HG03175 (cell line): ENCODE data around the gene MSH3.
"Not testable (repeated sequence)": the region's sequence is repeated elsewhere in the genome, so short reads cannot be mapped to it uniquely, and the experiment has no call there.

Experiments
- ATAC-seq: cut with Tn5 transposase; IDR thresholded peaks from one replicate; pipeline ENCODE4 v1.9.1; 2021; ENCODE audit warnings: mild to moderate bottlenecking, moderate library complexity; ENCODE audit not compliant: unreplicated experiment

Gene MSH3

DNA sequence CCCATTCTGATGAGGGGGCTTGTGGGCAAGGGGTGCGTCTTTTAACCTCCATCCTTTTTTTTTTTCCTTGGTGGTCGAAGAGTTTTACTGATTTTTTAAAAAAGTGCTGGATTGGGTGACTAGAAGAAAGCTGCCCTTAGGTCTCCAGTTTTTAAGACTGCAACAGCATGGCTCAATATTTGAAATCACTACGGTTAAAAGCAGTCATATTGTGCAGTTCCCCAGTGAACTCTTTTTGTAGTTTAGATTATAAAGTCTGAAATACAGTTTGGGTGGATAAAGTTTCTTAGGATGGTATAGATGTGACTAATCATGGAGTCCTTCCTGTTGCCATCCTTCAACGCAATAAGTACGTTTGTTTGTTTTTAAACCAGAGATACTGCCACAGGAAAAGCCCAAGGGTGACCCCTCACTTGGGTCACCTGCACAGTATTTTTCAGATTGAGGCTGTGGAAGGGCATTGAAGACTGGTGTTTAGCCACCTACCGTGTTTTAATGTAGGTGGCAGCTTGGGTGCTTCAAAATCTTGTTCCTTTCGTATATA lies 851 bp downstream of the MSH3 start:
- no peak for ATAC-seq

DNA sequence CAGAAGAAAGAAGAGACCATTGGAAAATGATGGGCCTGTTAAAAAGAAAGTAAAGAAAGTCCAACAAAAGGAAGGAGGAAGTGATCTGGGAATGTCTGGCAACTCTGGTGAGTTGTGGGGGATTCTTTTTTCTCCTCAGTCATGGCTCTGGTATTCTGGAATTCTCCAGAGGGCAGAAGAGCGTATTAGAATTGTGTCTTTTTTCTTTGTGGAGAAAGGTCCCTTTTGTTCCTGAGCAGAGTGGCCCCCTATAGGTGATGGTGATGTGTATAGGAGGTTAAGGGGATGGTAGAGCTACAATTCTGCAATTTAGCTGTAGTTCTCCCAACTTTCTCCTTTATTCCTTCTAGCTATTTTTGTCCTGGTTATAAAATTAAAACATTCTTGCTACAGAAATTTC lies 2.0 kb downstream of the MSH3 start:
- ATAC-seq, result no peak

DNA sequence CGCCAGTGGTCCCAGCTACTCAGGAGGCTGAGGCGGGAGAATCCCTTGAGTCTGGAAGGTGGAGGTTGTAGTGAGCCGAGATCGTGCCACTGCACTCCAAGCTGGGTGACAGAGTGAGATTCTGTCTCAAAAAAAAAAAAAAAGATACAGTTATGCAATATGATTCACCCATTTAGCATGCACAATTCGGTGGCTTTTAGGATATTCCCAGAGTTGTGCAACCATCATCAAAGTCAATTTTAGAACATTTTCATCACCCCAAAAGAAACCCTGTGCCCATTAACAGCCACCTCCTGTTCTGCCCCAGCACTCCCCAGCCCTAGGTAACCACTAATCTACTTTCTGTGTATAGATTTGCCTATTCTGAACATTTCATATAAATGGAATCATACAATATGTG lies 4.7 kb downstream of the MSH3 start:
- no peak for ATAC-seq

DNA sequence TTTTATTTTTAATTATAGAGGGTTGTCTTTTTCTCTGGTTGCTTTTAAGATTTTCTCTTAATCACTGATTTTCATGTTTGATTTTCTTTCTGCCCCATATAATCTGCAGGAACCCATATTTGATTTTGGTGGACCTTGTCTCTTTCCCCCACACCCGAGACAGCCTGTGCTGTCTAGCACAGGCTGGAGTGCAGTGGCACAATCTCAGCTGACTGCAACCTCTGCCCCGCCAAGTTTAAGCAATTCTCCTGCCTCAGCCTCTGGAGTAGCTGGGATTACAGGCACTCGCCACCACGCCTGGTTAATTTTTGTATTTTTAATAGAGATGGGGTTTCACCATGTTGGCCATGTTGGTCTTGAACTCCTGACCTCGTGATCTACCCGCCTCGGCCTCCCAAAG lies 6.2 kb downstream of the MSH3 start:
- ATAC-seq, result not testable (repeated sequence)

DNA sequence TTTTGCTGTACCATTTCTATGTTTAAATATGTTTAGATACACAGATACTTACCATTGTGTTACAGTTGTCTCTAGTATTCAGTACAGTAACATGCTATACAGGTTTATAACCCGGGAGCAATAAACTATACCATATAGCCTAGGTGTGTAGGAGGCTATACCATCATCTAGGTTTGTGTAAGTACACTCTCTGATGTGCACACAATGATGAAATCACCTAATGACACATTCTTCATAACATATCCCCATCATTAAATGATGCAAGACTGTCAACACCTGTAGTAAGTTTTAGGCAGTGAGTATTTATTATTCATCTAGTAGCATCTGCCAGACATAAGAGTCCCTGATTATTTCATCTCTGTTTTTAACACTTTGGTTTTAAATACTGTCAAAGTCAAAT lies 7.7 kb downstream of the MSH3 start:
- no peak for ATAC-seq

DNA sequence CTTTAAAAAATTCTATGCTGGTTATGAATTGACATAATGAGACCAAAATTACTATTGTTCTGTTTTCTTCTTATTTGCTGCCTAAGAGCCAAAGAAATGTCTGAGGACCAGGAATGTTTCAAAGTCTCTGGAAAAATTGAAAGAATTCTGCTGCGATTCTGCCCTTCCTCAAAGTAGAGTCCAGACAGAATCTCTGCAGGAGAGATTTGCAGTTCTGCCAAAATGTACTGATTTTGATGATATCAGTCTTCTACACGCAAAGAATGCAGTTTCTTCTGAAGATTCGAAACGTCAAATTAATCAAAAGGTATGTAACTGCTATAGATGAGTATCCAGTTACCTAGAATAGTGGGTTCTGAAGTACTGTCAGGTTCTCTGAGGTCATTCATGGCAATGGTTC lies 10.6 kb downstream of the MSH3 start:
- no peak for ATAC-seq

DNA sequence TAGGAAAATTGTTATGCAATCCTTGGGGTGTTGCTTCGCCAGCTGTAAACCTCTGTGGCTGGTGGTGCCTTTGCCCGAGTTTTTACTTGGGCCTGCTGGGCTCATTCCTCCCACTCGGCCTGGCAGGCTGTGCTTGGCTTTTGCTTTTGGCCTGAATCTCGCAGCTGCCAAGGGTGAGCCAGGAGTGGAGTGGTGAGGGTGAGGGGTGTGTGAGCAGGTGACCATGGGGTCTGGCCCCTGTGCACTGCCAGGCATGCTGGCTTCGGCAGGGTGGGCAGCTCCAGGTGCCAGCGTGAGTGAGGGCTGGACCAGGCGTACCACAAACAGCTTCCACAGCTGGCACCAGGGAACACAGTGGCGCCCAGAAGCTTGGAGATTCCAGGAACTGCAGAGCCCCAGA lies 12.9 kb downstream of the MSH3 start:
- ATAC-seq, result no peak

DNA sequence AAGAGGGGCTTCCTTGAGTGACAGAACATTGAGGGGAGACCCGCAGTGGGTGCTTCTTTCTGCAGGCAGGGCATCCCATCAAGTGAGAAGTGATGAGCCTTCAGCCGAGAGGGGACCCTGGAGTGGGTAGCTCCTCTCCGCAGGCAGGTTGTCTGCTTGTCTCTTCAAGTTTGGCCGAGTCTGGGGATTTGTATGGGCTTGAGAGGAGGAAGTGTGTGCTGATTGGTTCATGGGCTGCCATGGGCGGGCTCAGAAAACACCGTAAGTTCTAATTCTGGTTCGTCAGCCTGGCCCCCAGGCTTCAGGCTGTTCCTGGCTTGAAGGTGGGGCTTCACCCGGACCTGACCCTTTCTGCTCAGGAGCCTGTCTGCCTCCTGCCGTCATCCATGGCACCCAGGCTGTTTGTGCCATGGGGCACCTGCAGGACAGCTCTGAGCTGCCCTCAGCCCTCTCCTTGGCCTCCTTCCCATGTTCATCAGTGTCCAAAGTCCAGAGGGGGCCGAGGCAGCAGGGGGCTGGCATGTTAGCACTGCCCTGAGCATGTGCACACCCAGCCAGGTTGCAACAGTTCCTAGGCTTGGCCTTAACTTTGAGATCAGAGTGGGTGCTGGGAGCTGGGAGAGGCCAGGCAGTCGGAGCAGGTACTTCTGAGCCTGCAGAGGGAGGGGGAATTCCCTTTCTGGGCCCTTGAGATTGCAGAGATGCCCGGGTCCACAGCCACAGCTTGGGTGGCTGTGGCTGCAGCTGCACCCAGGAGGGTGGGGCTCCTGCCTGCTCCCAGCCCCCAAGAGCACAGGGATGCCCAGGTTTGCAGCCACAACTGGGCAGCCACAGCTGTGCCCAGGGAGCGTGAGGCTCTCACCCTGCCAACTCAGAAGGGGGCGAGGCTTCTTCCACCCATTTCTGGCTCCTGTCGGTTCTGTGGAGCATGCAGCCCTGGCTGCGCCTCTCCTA lies 13.8 kb downstream of the MSH3 start:
- peak; percentile 51 for ATAC-seq

DNA sequence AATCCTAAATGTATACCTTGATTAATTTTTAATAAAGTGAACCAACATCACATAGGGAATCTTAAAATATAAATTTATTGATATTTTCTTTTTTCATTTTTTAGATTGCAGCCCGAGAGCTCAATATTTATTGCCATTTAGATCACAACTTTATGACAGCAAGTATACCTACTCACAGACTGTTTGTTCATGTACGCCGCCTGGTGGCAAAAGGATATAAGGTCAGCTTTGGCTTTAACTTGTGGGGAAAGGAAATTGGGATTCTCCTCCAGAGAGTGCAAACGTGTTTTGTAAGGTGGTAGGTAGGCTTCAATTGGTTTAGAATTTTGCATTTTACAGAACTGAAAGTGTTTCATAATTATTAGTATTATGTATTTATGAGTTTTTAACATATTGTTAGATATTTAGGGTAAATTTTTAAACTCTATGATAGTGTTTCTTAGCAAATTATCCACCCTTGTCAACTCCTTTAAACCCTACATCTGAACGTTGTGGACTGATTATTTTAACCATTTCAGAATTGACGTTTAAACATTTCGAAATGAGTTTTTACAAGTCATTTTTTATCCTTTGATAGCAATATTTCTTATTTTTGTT lies 17.8 kb downstream of the MSH3 start:
- ATAC-seq, result peak; percentile 48

DNA sequence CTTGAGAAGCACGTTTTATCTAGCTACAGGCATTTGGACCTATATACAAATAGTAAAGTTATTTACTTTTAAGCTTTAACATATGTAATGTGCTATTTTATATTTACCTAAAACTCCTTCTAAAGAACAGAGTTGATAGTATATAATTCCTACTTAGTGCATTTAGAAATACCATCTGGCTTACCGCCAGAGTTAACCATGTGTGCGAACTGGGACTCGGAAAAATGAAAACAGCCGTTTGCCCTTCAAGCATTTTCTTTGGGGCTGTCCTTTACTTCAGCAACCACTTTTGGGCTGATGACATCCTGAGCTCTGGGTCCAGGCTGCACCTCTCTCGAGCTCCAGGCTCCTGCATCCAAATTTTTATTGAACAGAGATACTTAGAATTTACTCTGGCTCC lies 22.3 kb downstream of the MSH3 start:
- ATAC-seq, result no peak

DNA sequence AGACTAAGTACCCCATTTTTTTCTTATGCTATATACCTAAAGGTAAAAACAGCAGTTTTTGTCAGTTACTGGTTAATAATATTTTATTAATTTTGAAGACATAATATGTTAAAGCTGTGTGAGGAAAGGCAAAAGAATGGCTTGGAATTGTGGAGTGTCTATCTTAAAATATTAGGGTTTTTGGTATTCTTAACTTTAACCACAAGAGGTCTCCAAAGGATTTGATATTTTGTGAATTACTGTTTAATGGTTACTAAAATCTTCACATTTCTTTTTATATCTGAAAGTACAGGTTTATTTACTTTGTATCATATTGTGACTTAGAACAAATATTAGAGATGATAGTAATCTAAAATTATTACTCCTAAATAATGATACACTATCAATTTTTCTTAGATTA lies 32.3 kb downstream of the MSH3 start:
- no peak for ATAC-seq

DNA sequence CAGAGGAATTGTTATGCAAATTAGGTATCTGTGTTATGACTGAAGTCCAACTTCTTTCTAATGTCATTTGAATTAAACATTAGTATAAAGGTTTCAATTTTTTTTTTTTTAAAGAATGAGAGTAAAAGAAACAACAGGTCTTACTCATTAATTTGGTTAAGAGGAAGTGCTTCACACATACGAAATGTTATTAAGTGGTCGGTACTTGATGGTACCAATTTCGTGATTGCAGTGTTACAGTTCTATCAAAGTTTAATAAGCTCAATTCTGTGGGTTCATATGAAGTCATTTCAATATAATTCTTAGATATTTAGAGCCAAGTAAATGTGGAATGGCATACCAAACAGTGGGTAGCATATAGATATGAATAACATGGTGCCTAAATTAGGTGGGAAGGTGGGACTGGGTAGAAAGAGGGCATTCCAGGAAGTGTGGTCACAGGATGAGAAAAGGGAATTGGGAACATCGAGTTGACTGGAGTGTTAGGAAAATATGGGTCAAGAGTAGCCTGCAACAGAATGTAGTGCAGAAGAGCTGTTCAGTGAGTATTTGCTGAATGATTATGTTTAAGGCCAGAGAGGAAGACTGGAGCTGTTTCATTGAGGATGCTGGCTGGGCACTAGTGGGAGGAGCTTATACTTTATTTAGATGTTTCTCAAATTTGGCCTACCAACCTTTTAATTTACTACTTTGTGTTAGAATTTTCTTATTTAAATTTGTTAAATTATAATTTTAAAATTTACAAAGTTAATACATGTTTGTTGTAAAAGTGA lies 34.4 kb downstream of the MSH3 start:
- no peak for ATAC-seq

DNA sequence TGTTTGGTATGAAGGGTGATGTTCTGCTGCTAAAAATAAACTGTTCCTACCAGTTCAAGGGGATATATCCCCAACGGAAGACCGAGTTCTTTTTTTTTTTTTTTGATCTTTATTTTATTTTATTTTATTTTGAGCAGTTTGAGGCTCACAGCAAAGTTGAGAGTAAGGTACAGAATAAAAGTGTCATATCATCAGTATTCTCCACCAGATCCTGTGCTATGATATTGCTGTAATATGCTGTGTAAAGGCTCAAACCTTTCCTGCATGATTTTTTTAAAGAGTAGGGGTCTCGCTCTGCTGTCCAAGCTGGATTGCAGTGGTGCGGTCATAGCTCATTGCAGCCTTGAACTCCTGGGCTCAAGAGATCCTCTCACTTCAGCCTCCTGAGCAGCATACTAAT lies 35.2 kb downstream of the MSH3 start:
- no peak for ATAC-seq

DNA sequence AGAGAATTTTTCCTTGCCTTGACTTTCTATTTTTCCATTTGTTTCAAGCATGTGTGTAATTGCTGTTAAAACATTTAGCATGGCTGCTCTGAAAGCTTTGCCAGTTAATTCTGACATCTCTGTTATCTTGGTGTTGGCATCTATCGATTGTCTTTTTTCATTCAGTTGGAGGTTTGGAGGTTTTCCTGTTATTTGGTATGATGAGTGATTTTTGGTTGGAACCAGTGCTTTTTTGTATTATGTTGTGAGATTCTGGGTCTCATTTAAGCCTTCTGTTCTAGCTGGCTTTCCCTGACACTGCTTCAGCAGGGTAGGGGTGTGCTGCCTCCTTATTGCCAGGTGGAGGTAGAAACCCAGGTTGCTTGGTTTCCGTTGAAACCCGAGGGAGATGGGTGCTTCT lies 41.2 kb downstream of the MSH3 start:
- ATAC-seq, result no peak

DNA sequence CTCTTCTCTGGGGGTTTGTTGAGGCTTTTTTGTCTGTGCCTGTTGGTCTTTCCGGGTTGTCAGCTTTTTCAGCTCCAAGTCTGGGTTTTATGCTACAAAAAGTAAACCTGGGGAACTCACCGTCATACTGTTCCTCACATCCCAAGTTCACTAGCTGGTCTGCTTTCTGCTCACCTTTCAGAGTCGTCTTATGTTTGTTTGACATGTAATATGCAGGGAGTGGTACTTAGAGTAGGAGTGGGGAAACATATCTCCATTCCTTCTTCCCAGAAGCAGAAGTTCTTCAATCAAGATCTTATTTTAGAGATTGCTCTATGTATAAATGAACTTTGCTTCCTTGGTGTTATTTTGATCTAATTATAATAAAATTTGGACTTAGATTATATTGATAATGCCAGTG lies 42.0 kb downstream of the MSH3 start:
- no peak for ATAC-seq

DNA sequence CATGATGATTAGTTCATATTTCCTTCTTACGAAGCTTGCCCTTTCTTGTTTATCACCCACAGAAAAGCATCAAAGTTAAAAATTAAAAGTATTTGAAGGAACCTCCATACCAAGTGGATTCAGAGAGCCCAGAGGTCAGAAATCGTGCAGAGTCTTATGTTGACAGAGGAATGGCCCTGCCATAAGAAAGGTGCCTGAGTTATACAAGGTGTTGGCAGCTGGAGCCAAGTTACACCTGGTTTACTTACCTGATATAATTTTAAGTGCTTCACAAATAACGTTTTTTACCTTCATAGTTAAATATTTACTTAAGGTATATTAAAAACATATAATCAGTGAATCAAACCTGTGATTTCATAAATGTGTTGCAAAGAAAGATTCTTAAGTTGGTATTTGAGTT lies 42.6 kb downstream of the MSH3 start:
- ATAC-seq, result no peak

DNA sequence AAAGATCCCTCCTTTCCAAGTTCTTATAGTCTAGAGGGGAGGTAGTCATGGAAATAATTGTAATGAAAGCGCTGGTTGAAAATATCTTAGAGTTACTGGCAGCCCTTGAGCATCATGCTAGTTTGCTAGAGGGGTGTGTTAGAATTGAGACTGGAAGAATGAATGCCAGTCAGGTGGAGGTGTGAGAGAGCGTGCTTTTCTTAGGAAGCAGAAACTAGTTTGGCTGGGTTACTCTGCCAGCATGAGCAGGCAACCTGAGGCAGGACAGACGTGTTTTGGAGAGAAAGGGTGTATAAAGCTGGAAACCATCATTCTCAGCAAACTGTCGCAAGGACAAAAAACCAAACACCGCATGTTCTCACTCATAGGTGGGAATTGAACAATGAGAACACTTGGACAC lies 43.9 kb downstream of the MSH3 start:
- ATAC-seq, result no peak

DNA sequence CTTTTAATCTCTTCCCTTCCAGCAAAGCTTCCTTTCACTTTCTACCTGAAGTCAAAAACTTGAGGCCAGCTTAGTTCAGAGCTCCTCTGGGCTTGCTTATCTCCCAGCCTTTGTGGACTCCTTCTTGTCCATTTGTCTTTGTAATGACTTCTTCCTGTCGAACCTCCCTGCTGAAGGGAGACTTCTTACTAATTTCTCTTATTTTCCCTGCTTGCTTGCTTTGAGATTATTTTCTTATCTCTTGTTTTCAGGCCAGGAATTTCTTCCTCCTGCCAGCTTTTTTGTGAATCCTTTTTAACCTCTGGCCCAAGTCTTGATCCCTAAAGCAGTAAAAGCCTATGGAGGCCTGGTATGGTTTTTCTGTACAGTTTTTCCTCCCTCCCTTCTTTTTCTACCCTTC lies 47.1 kb downstream of the MSH3 start:
- ATAC-seq, result no peak

DNA sequence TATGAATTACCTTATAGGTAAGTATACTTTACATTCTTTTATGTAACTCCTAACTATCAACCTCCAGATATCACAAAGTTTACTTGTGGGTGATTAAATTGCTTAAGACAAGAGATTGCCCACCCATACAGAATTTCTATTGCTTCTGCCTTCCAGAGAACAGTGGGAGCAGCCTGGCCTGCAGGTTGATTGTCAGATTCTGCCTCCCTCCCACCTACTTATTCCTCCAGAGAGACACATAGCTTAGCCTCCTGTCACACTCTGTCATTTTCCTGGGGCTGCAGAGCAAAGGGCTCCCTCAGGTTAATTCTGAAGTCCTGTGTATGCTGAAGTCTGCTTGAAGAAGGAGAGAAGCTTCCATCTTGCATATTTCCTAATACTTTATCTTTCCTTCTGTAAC lies 48.8 kb downstream of the MSH3 start:
- ATAC-seq, result no peak

DNA sequence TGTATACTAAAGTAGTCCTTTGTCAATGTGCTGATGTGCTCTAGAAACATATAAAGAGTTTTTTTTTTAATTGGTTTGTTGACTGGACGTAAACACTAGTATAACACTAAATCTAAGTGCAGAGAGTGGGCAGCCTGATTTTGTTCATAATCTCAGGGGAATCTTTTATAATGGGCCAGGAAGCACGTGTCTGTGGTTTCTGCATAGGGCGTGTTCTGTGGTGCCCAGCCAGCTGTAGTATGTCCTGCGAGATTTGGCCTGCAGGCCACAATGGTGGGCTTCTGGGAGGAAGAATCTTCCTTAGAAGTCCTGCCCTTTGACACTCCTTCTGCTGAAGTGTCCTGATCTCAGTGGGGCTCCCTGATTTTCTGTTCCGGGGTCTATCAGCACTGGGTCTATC lies 49.3 kb downstream of the MSH3 start:
- no peak for ATAC-seq

DNA sequence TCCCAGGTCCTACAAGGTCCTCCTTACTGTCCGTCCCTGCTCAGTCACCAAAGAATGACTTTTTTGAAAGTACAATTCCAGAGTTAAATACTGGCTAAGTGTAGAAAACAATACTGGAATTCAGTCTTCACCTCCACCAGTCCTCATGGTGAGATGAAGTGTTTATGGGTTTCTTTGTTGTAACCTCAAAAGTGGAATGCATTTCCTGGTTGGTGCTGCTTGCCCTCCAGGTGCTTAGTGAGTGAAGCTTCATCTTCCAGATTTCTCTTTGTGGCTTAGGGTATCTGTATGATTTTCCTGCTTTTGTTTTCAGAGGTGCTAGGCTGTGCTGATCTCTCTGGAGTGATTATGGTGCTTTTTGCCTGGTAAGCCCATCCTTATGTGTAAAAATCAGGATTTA lies 49.8 kb downstream of the MSH3 start:
- no peak for ATAC-seq
